Neural progenitor cell (in vitro differentiated cells): Measurements from ENCODE around the gene TDRKH. TPM values are rescaled to one million over a fixed set of nuclear protein-coding genes. Genes with fewer than 3 reads are reported as not detected.

Source experiments
- DNase-seq: peaks from one replicate; pipeline ENCODE4 v3.0.0-alpha.2; 2016; ENCODE audit warnings: low spot score
- H2AFZ ChIP-seq: fragments of 200-600 bp; sonication (generic); replicated peaks from 2 replicates; pipeline ENCODE4 v1.6.1; 2016; ENCODE audit warnings: antibody characterized with exemption
- H3F3A ChIP-seq: fragments of 200-600 bp; sonication (generic); 2 replicates; pipeline ENCODE4 v1.6.1; 2016; ENCODE audit warnings: antibody characterized with exemption, low read depth
- H3K27ac ChIP-seq: fragments of 200-600 bp; sonication (generic); 2 replicates; pipeline ENCODE4 v1.5.1; 2016; ENCODE audit warnings: mild to moderate bottlenecking
- H3K27me3 ChIP-seq: fragments of 200-600 bp; sonication (generic); 2 replicates; pipeline ENCODE4 v1.6.1; 2016; ENCODE audit warnings: mild to moderate bottlenecking, moderate library complexity
- H3K36me3 ChIP-seq: fragments of 200-600 bp; sonication (generic); 2 replicates; pipeline ENCODE4 v1.5.1; 2016
- H3K4me1 ChIP-seq: fragments of 200-600 bp; sonication (generic); 2 replicates; pipeline ENCODE4 v1.6.1; 2016; ENCODE audit warnings: mixed run types
- H3K4me2 ChIP-seq: fragments of 200-600 bp; sonication (generic); 2 replicates; pipeline ENCODE4 v1.6.1; 2016
- H3K4me3 ChIP-seq: fragments of 200-600 bp; sonication (generic); 2 replicates; pipeline ENCODE4 v1.5.1; 2016
- H3K79me2 ChIP-seq: fragments of 200-600 bp; sonication (generic); 2 replicates; pipeline ENCODE4 v1.6.1; 2016; ENCODE audit warnings: low read depth
- H3K9ac ChIP-seq: fragments of 200-600 bp; sonication (generic); 2 replicates; pipeline ENCODE4 v1.6.1; 2016
- H3K9me3 ChIP-seq: fragments of 200-600 bp; sonication (generic); 2 replicates; pipeline ENCODE4 v1.5.1; 2016; ENCODE audit warnings: low read depth
- H4K20me1 ChIP-seq: fragments of 200-600 bp; sonication (generic); 2 replicates; pipeline ENCODE4 v1.6.1; 2016; ENCODE audit warnings: low read depth
- H3K27ac Mint-ChIP-seq: 3 replicates; pipeline ENCODE4 v1.8.0; 2021; ENCODE audit warnings: mixed read lengths
- H3K27me3 Mint-ChIP-seq: 2 replicates; pipeline ENCODE4 v1.8.0; 2022; ENCODE audit warnings: low read depth, mild to moderate bottlenecking, inconsistent platforms, moderate library complexity, mixed read lengths; ENCODE audit not compliant: insufficient read depth
- H3K36me3 Mint-ChIP-seq: 3 replicates; pipeline ENCODE4 v1.8.0; 2021; ENCODE audit warnings: mixed read lengths
- H3K4me1 Mint-ChIP-seq: 3 replicates; pipeline ENCODE4 v1.8.0; 2021; ENCODE audit warnings: mixed read lengths
- H3K4me3 Mint-ChIP-seq: 3 replicates; pipeline ENCODE4 v1.8.0; 2021; ENCODE audit warnings: mild to moderate bottlenecking, moderate library complexity, mixed read lengths
- H3K9me3 Mint-ChIP-seq: 3 replicates; pipeline ENCODE4 v1.8.0; 2020; ENCODE audit warnings: mixed read lengths
- CTCF ChIP-seq: fragments of 200-600 bp; sonication (generic); IDR thresholded peaks from 2 replicates; pipeline ENCODE4 v1.5.1; 2017; ENCODE audit warnings: antibody characterized with exemption, mild to moderate bottlenecking
- EZH2 ChIP-seq: fragments of 200-600 bp; sonication (generic); IDR thresholded peaks from 2 replicates; pipeline ENCODE4 v1.6.1; 2017; ENCODE audit warnings: antibody characterized with exemption, mild to moderate bottlenecking, moderate library complexity
- EZH2phosphoT487 ChIP-seq: fragments of 200-600 bp; sonication (generic); IDR thresholded peaks from 2 replicates; pipeline ENCODE4 v1.6.1; 2017; ENCODE audit warnings: antibody characterized with exemption
- total RNA-seq: library from RNA; depleted of rRNA; stranded (reverse); fragments of >200 nt; gene quantifications from 2 replicates; pipeline ENCODE4 v1.2.3, GENCODE V29; 2015; ENCODE audit warnings: low replicate concordance

Gene TDRKH
- total RNA-seq, 1 donor from 2014 or later: 26.3 TPM

- Histone ChIP-seq H3K9ac (no peak overlapping the region), H3K36me3 (no peaks in the 10 kb centered on the region), H3K4me2 (no peak overlapping the region), H3K4me3 (no peak overlapping the region), H3F3A (no peaks in the 10 kb centered on the region), H3K9me3 (no peaks in the 10 kb centered on the region), H3K27ac (no peak overlapping the region), H2AFZ (no peak overlapping the region), H3K27me3 (no peaks in the 10 kb centered on the region), H3K79me2 (no peaks in the 10 kb centered on the region), H3K4me1 (no peaks in the 10 kb centered on the region), H4K20me1 (no peaks in the 10 kb centered on the region)
- H3K36me3 Mint-ChIP-seq: no peaks in the 10 kb centered on the region
- no peak overlapping the region for H3K27ac Mint-ChIP-seq
- TF ChIP-seq CTCF: no peak
- TF ChIP-seq EZH2: no peak
- no peak for TF ChIP-seq EZH2phosphoT487
- peaks cover 17% of the 10 kb centered on the region for H3K27me3 Mint-ChIP-seq
- DNase-seq: no peak
- H3K4me1 Mint-ChIP-seq: peaks cover 2% of the 10 kb centered on the region
- H3K4me3 Mint-ChIP-seq: no peak overlapping the region
- peaks cover 2% of the 10 kb centered on the region for H3K9me3 Mint-ChIP-seq
Measured at GRCh38 chr1:151820940-151821339, 30.6 kb upstream of the TDRKH start.

- no peaks in the 10 kb centered on the region for H3K36me3 ChIP-seq
- no peak overlapping the region for H3K4me2 ChIP-seq
- H3K4me3 Mint-ChIP-seq: no peak overlapping the region
- H3K27ac Mint-ChIP-seq: no peak overlapping the region
- H4K20me1 ChIP-seq: no peaks in the 10 kb centered on the region
- H3K4me1 Mint-ChIP-seq: peaks cover 2% of the 10 kb centered on the region
- no peaks in the 10 kb centered on the region for H3K9me3 ChIP-seq
- H3K27me3 Mint-ChIP-seq: peaks cover 14% of the 10 kb centered on the region
- no peaks in the 10 kb centered on the region for H3K36me3 Mint-ChIP-seq
- H3K9ac ChIP-seq: no peak overlapping the region
- no peak overlapping the region for H3K27ac ChIP-seq
- no peaks in the 10 kb centered on the region for H3K79me2 ChIP-seq
- H3K27me3 ChIP-seq: no peaks in the 10 kb centered on the region
- no peak for TF ChIP-seq EZH2phosphoT487
- no peak for TF ChIP-seq CTCF
- no peak for TF ChIP-seq EZH2
- H3F3A ChIP-seq: no peaks in the 10 kb centered on the region
- peaks cover 2% of the 10 kb centered on the region for H3K9me3 Mint-ChIP-seq
- DNase-seq: no peak
- H3K4me1 ChIP-seq: no peaks in the 10 kb centered on the region
- no peak overlapping the region for H3K4me3 ChIP-seq
- no peak overlapping the region for H2AFZ ChIP-seq
Measured at GRCh38 chr1:151819976-151820623, 29.8 kb upstream of the TDRKH start.

GRCh38 chr1:151819227-151819835 is 29.0 kb upstream of the TDRKH start:
- Histone ChIP-seq H2AFZ (no peak overlapping the region), H3K9me3 (no peaks in the 10 kb centered on the region), H3K9ac (no peak overlapping the region), H3K27ac (no peak overlapping the region), H3K79me2 (no peaks in the 10 kb centered on the region), H3K4me3 (no peak overlapping the region), H3F3A (no peaks in the 10 kb centered on the region), H4K20me1 (no peaks in the 10 kb centered on the region), H3K4me1 (no peaks in the 10 kb centered on the region), H3K36me3 (no peaks in the 10 kb centered on the region), H3K4me2 (no peak overlapping the region), H3K27me3 (no peaks in the 10 kb centered on the region)
- Mint-ChIP-seq H3K9me3 (peaks cover 2% of the 10 kb centered on the region), H3K27me3 (peaks cover 10% of the 10 kb centered on the region), H3K36me3 (no peaks in the 10 kb centered on the region), H3K27ac (no peak overlapping the region), H3K4me1 (peaks cover 2% of the 10 kb centered on the region), H3K4me3 (no peak overlapping the region)
- no peak for DNase-seq
- TF ChIP-seq EZH2phosphoT487 (no peak), EZH2 (no peak), CTCF (no peak)
